ENCODE measurements around the gene UBN2.
A peak's percentile ranks its signal among the peaks of the same experiment; 100 is the strongest.
"Not testable (repeated sequence)": the region's sequence is repeated elsewhere in the genome, so short reads cannot be mapped to it uniquely, and the experiment has no call there.

UBN2 gene

GRCh38 chr7:139226988-139227488, 4.0 kb upstream of the UBN2 start:
- DNase-seq (ENCODE audit: insufficient read length, low spot score); FAIRE-seq: not testable (repeated sequence)

GRCh38 chr7:139230023-139230422, 1.0 kb upstream of the UBN2 start:
- TF ChIP-seq CTCF (IDR thresholded peaks at IDR 0.05; ENCODE audit: insufficient read depth, missing control alignments), result no peak
- no peak for DNase-seq (ENCODE audit: insufficient read length, low spot score)
- FAIRE-seq, result no peak

GRCh38 chr7:139230484-139230773, 608 bp upstream of the UBN2 start:
- FAIRE-seq (no peak), DNase-seq (ENCODE audit: insufficient read length, low spot score) (no peak)
- no peak for TF ChIP-seq CTCF (IDR thresholded peaks at IDR 0.05; ENCODE audit: insufficient read depth, missing control alignments)

GRCh38 chr7:139231513-139232376, 708 bp downstream of the UBN2 start:
- FAIRE-seq (no peak), DNase-seq (ENCODE audit: insufficient read length, low spot score) (no peak)
- no peak for TF ChIP-seq CTCF (IDR thresholded peaks at IDR 0.05; ENCODE audit: insufficient read depth, missing control alignments)

GRCh38 chr7:139232377-139232717, 1.3 kb downstream of the UBN2 start:
- FAIRE-seq (no peak), DNase-seq (ENCODE audit: insufficient read length, low spot score) (no peak)
- TF ChIP-seq CTCF (IDR thresholded peaks at IDR 0.05; ENCODE audit: insufficient read depth, missing control alignments), result no peak

- TF ChIP-seq CTCF (IDR thresholded peaks at IDR 0.05; ENCODE audit: insufficient read depth, missing control alignments), result no peak
- FAIRE-seq, result peak; percentile 35
- DNase-seq (ENCODE audit: insufficient read length, low spot score), result no peak
Observed at GRCh38 chr7:139232904-139233303, 1.9 kb downstream of the UBN2 start.

- FAIRE-seq (no peak), DNase-seq (ENCODE audit: insufficient read length, low spot score) (no peak)
- TF ChIP-seq CTCF (IDR thresholded peaks at IDR 0.05; ENCODE audit: insufficient read depth, missing control alignments), result no peak
Observed at GRCh38 chr7:139241258-139241657, 10.2 kb downstream of the UBN2 start.

All from D721Med (cell line).